Ishikawa (cell line): Measurements from ENCODE around the gene SUDS3.

Experiments used
- EGR1 ChIP-seq: IDR thresholded peaks from 2 replicates; pipeline ENCODE4 v1.6.1; 2012
- EP300 ChIP-seq: IDR thresholded peaks from 2 replicates; pipeline ENCODE4 v1.6.1; 2012; ENCODE audit warnings: borderline replicate concordance
- MAX ChIP-seq: IDR thresholded peaks from 2 replicates; pipeline ENCODE4 v1.6.1; 2012
- RAD21 ChIP-seq: IDR thresholded peaks from 2 replicates; pipeline ENCODE4 v1.6.1; 2012; ENCODE audit warnings: low read depth
- REST ChIP-seq: IDR thresholded peaks from 2 replicates; pipeline ENCODE4 v1.6.1; 2012; ENCODE audit warnings: low read depth, mild to moderate bottlenecking
- TCF12 ChIP-seq: IDR thresholded peaks from 2 replicates; pipeline ENCODE4 v1.6.1; 2012; ENCODE audit warnings: low read depth
- YY1 ChIP-seq: IDR thresholded peaks from 2 replicates; pipeline ENCODE4 v1.6.1; 2012; ENCODE audit warnings: low read depth

GRCh38 chr12:118439068-118439467 is 62.7 kb downstream of the SUDS3 start:
- TF ChIP-seq REST = no peak
- TF ChIP-seq MAX = no peak
- no peak for TF ChIP-seq RAD21
- no peak for TF ChIP-seq YY1
- TF ChIP-seq TCF12 = no peak
- no peak for TF ChIP-seq EGR1
- no peak for TF ChIP-seq EP300
